Gastroesophageal sphincter (tissue), 3 donors: ENCODE results near the gene TBC1D5.

Experiments used
- CTCF ChIP-seq, 4 experiments: fragments of 200-600 bp in 2 of 4; fragments of 450-650 bp in 2 of 4; sonication (generic) in 1 of 4; IDR thresholded peaks; one replicate each; pipeline ENCODE4 v1.5.1; 2017 to 2019; ENCODE audit warnings: antibody characterized with exemption in 4 of 4, mild to moderate bottlenecking in 2 of 4, moderate library complexity in 2 of 4
- EP300 ChIP-seq: sonication (generic); formaldehyde crosslinking; IDR thresholded peaks from one replicate; pipeline ENCODE4 v1.6.1; 2017; ENCODE audit warnings: antibody characterized with exemption, mild to moderate bottlenecking

DNA sequence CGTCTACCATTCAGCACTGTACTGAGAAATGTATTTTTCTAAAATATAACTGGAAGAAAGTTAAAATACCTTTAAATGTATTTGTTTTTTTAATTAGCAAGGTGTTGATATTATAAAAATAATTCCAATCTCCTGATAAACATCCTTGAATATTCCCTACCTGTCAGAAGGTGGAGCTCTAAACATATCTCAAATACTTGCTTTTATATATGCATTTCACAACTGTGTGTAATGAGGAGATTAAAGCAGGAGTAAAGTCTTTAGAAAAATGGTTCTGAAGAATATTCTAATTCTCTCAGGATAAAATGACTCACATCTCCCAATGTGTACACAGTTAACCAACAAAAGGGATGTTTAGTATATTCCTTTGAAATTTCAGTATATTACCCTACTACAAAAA lies 434.9 kb downstream of the TBC1D5 start:
- TF ChIP-seq CTCF (IDR thresholded peaks at IDR 0.05) = no peak
- TF ChIP-seq EP300 = no peak
